ENCODE measurements around the gene KDM8.

- TF ChIP-seq EZH2 (IDR thresholded peaks at IDR 0.05; ENCODE audit: borderline replicate concordance, insufficient read depth, low read depth, low read length, poor library complexity, severe bottlenecking) (no peak), CTCF (IDR thresholded peaks at IDR 0.05) (no peak)
These were observed 51.0 kb downstream of the KDM8 start for GRCh38 chr16:27254262-27254811.
